Measurements from ENCODE around the gene TUT7. TPM values are rescaled to one million over a fixed set of nuclear protein-coding genes. Genes with fewer than 3 reads are reported as not detected.
"Not testable (repeated sequence)": the region's sequence is repeated elsewhere in the genome, so short reads cannot be mapped to it uniquely, and the experiment has no call there.

Gene TUT7
- total and polyA plus RNA-seq, 4 donors: 15.5 to 47.7 (median 26.2) TPM

- no peak for TF ChIP-seq CTCF (IDR thresholded peaks at IDR 0.05; ENCODE audit: control extremely low read depth, extremely low read depth)
- Histone ChIP-seq H3K4me3 (no peak overlapping the region), H3K36me3 (ENCODE audit: control insufficient read depth in 4 of 4, insufficient read depth in 4 of 4, low read length in 4 of 4) (peaks cover 24 to 50% (median 38%) of the 10 kb centered on the region in 4 donors), H3K27me3 (ENCODE audit: control insufficient read depth in 3 of 3, insufficient read depth in 3 of 3, low read length in 2 of 3) (no peaks in the 10 kb centered on the region), H3K9ac (ENCODE audit: insufficient read depth in 1 of 2, low read length in 2 of 2) (no peak overlapping the region), H3K4me1 (ENCODE audit: control insufficient read depth in 5 of 5, insufficient read depth in 5 of 5, low read length in 5 of 5) (peaks cover 0 to 2% (median 0%) of the 10 kb centered on the region in 5 donors), H3K9me3 (ENCODE audit: control insufficient read depth in 4 of 4, insufficient read depth in 3 of 4, low read length in 3 of 4) (no peaks in the 10 kb centered on the region), H3K27ac (ENCODE audit: low read depth in 1 of 2, low read length in 1 of 2) (no peak overlapping the region)
- ATAC-seq (ENCODE audit: insufficient read depth, low FRiP score) (no peak), DNase-seq (no peak)
- WGBS, 2 donors: 82 to 87% methylated on average over 1 of the region's 1 CpG
Observed at GRCh38 chr9:86301686-86302085, 52.5 kb downstream of the TUT7 start.

- TF ChIP-seq CTCF (IDR thresholded peaks at IDR 0.05; ENCODE audit: control extremely low read depth, extremely low read depth): no peak
- WGBS, 2 donors: 95 to 96% methylated on average over 2 of the region's 2 CpGs
- no peaks in the 10 kb centered on the region for H3K9me3 ChIP-seq (ENCODE audit: control insufficient read depth in 4 of 4, insufficient read depth in 3 of 4, low read length in 3 of 4)
- H3K27ac ChIP-seq (ENCODE audit: low read depth in 1 of 2, low read length in 1 of 2): no peak overlapping the region
- peaks cover 24 to 50% (median 36%) of the 10 kb centered on the region in 4 donors for H3K36me3 ChIP-seq (ENCODE audit: control insufficient read depth in 4 of 4, insufficient read depth in 4 of 4, low read length in 4 of 4)
- ATAC-seq (ENCODE audit: insufficient read depth, low FRiP score) (no peak), DNase-seq (no peak)
- H3K9ac ChIP-seq (ENCODE audit: insufficient read depth in 1 of 2, low read length in 2 of 2): no peak overlapping the region
- no peaks in the 10 kb centered on the region for H3K27me3 ChIP-seq (ENCODE audit: control insufficient read depth in 3 of 3, insufficient read depth in 3 of 3, low read length in 2 of 3)
- H3K4me1 ChIP-seq (ENCODE audit: control insufficient read depth in 5 of 5, insufficient read depth in 5 of 5, low read length in 5 of 5): peaks cover 0 to 2% (median 0%) of the 10 kb centered on the region in 5 donors
- H3K4me3 ChIP-seq: no peak overlapping the region
Observed at GRCh38 chr9:86300701-86301100, 53.5 kb downstream of the TUT7 start.

DNA sequence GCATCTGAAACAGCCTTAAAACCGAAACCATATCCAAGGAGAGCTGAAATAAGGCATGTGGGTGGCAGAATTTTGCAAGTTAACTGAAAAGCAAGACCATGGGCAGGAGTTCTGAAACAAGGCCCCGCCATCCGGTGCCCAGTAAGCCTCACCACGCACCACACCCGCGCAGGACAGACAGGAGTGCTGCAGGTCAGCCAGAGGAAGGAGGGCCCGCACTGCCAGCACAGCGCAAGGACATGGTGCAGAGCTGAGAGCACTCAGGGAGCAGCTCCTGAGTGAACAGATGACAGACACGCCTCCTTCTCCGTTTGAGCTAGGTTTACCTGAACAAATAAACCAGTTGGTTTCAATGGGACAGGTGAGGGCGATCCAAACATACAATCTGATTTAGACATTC lies 55.3 kb downstream of the TUT7 start:
- DNase-seq (no peak), ATAC-seq (ENCODE audit: insufficient read depth, low FRiP score) (no peak)
- H3K4me3 ChIP-seq: no peak overlapping the region
- peaks cover 0 to 2% (median 0%) of the 10 kb centered on the region in 5 donors for H3K4me1 ChIP-seq (ENCODE audit: control insufficient read depth in 5 of 5, insufficient read depth in 5 of 5, low read length in 5 of 5)
- 83 to 93% methylated on average over 11 of the region's 11 CpGs for WGBS, 2 donors
- H3K36me3 ChIP-seq (ENCODE audit: control insufficient read depth in 4 of 4, insufficient read depth in 4 of 4, low read length in 4 of 4): peaks cover 24 to 47% (median 35%) of the 10 kb centered on the region in 4 donors
- no peaks in the 10 kb centered on the region for H3K9me3 ChIP-seq (ENCODE audit: control insufficient read depth in 4 of 4, insufficient read depth in 3 of 4, low read length in 3 of 4)
- no peak for TF ChIP-seq CTCF (IDR thresholded peaks at IDR 0.05; ENCODE audit: control extremely low read depth, extremely low read depth)
- no peak overlapping the region for H3K9ac ChIP-seq (ENCODE audit: insufficient read depth in 1 of 2, low read length in 2 of 2)
- H3K27ac ChIP-seq (ENCODE audit: low read depth in 1 of 2, low read length in 1 of 2): no peak overlapping the region
- no peaks in the 10 kb centered on the region for H3K27me3 ChIP-seq (ENCODE audit: control insufficient read depth in 3 of 3, insufficient read depth in 3 of 3, low read length in 2 of 3)

- not testable (repeated sequence) for DNase-seq; ATAC-seq (ENCODE audit: insufficient read depth, low FRiP score); H3K4me1 ChIP-seq (ENCODE audit: control insufficient read depth in 5 of 5, insufficient read depth in 5 of 5, low read length in 5 of 5); H3K9ac ChIP-seq (ENCODE audit: insufficient read depth in 1 of 2, low read length in 2 of 2); H3K27me3 ChIP-seq (ENCODE audit: control insufficient read depth in 3 of 3, insufficient read depth in 3 of 3, low read length in 2 of 3); H3K9me3 ChIP-seq (ENCODE audit: control insufficient read depth in 4 of 4, insufficient read depth in 3 of 4, low read length in 3 of 4); H3K27ac ChIP-seq (ENCODE audit: low read depth in 1 of 2, low read length in 1 of 2); H3K4me3 ChIP-seq
- 92 to 98% methylated on average over 6 of the region's 6 CpGs for WGBS, 2 donors
- peaks cover 5 to 15% (median 10%) of the 10 kb centered on the region in 4 donors for H3K36me3 ChIP-seq (ENCODE audit: control insufficient read depth in 4 of 4, insufficient read depth in 4 of 4, low read length in 4 of 4)
Observed at GRCh38 chr9:86290341-86290740, 63.9 kb downstream of the TUT7 start.

Measured in lung (tissue), 12 donors.